GM12878 (cell line): Measurements from ENCODE around the gene PRH2. TPM values are rescaled to one million over a fixed set of nuclear protein-coding genes. Genes with fewer than 3 reads are reported as not detected.

Experiments
- ATAC-seq: fragments of 200-7000 bp; cut with Tn5 transposase; 3 replicates; pipeline ENCODE4 v1.9.1; 2020; ENCODE audit warnings: mild to moderate bottlenecking, moderate library complexity
- BruUV-seq: library from RNA; stranded (reverse); fragments of 400-500 nt; replicated peaks from 2 replicates; lab custom pipeline; 2021; lab: Mats Ljungman, UMichigan
- CTCF ChIA-PET: fragments of 300-600 bp; sonication (Branson Sonifier 250); formaldehyde crosslinking; extraction: SDS; loops from one replicate; lab custom pipeline; 2021; ENCODE audit warnings: inconsistent platforms; lab: Yijun Ruan, JAX
- POLR2A ChIA-PET: fragments of 350-600 bp; formaldehyde crosslinking; extraction: SDS; loops from one replicate; lab custom pipeline; 2021; ENCODE audit warnings: inconsistent platforms; lab: Charles Lee
- RAD21 ChIA-PET: fragments of 300-600 bp; sonication (Branson Sonifier 250); formaldehyde crosslinking; loops from one replicate; lab custom pipeline; 2023; ENCODE audit warnings: antibody characterized with exemption; ENCODE audit not compliant: unreplicated experiment; lab: Charles Lee
- SMC1A ChIA-PET: fragments of 300-600 bp; sonication (Branson Sonifier 250); formaldehyde crosslinking; loops from one replicate; lab custom pipeline; 2023; ENCODE audit not compliant: unreplicated experiment, uncharacterized antibody; lab: Charles Lee
- DNase-seq: peaks from one replicate; pipeline ENCODE4 v3.0.0-alpha.2; 2011; ENCODE audit warnings: low read depth, low spot score
- FAIRE-seq: peaks from 3 replicates; lab custom pipeline; 2011; peaks lifted over from hg19 to GRCh38; lab: Jason Lieb, UNC
- H2AFZ ChIP-seq: 2 replicates; pipeline ENCODE4 v1.6.0; 2011; ENCODE audit warnings: low read depth, low read length, control low read depth; ENCODE audit not compliant: control insufficient read depth
- H3K27ac ChIP-seq: 2 replicates; pipeline ENCODE4 v1.5.1; 2011; ENCODE audit warnings: control low read depth; ENCODE audit not compliant: control insufficient read depth, insufficient read depth
- H3K27me3 ChIP-seq, 2 experiments: replicated peaks in 1 of 2; 2 replicates each; pipeline versions ENCODE4 v1.6.0 to v1.6.1; 2011; ENCODE audit warnings: low read length in 1 of 2; ENCODE audit not compliant: control insufficient read depth in 2 of 2, insufficient read depth in 2 of 2
- H3K36me3 ChIP-seq, 2 experiments: 2 replicates each; pipeline ENCODE4 v1.5.1; 2011; ENCODE audit warnings: low read length in 1 of 2; ENCODE audit not compliant: control insufficient read depth in 2 of 2, insufficient read depth in 2 of 2
- H3K4me1 ChIP-seq: 2 replicates; pipeline ENCODE4 v1.6.1; 2011; ENCODE audit warnings: mild to moderate bottlenecking, low read length, moderate library complexity, mixed read lengths; ENCODE audit not compliant: control insufficient read depth, insufficient read depth
- H3K4me2 ChIP-seq: 2 replicates; pipeline ENCODE4 v1.6.0; 2011; ENCODE audit warnings: control low read depth; ENCODE audit not compliant: control insufficient read depth, insufficient read depth
- H3K4me3 ChIP-seq: fragments of 200-600 bp; sonication (generic); 2 replicates; pipeline ENCODE4 v1.5.1; 2016
- H3K79me2 ChIP-seq: 2 replicates; pipeline ENCODE4 v1.6.0; 2011; ENCODE audit warnings: low read length; ENCODE audit not compliant: control insufficient read depth, insufficient read depth
- H3K9ac ChIP-seq: 2 replicates; pipeline ENCODE4 v1.8.0; 2011; ENCODE audit warnings: low read length, control low read depth, mixed read lengths; ENCODE audit not compliant: control insufficient read depth, insufficient read depth
- H3K9me3 ChIP-seq: replicated peaks from 3 replicates; pipeline ENCODE4 v1.5.1; 2011; ENCODE audit warnings: mild to moderate bottlenecking, low read length; ENCODE audit not compliant: control insufficient read depth, insufficient read depth
- H4K20me1 ChIP-seq: 2 replicates; pipeline ENCODE4 v1.6.0; 2011; ENCODE audit not compliant: control insufficient read depth, insufficient read depth
- BCLAF1 ChIP-seq: fragments of 450-650 bp; IDR thresholded peaks from 2 replicates; pipeline ENCODE4 v1.6.1; 2017; ENCODE audit warnings: antibody characterized with exemption, mild to moderate bottlenecking, moderate library complexity
- ESRRA ChIP-seq: IDR thresholded peaks from 2 replicates; pipeline ENCODE4 v1.6.1; 2012; ENCODE audit warnings: mild to moderate bottlenecking, low read length, improper control_type of control experiment
- ETV6 ChIP-seq, 2 experiments: fragments of 450-650 bp in 1 of 2; IDR thresholded peaks in 1 of 2; conservative IDR thresholded peaks in 1 of 2; 2 replicates each; pipeline ENCODE4 v1.6.1; 2014; ENCODE audit warnings: antibody characterized with exemption in 1 of 2, borderline replicate concordance in 1 of 2, low read depth in 1 of 2, mild to moderate bottlenecking in 1 of 2, moderate library complexity in 1 of 2
- HCFC1 ChIP-seq: fragments of 150-350 bp; IDR thresholded peaks from 2 replicates; pipeline ENCODE4 v1.6.1; 2014; ENCODE audit warnings: low read length
- IRF4 ChIP-seq: IDR thresholded peaks from 2 replicates; pipeline ENCODE4 v1.6.1; 2011; ENCODE audit warnings: low read depth, low read length
- NFYA ChIP-seq: IDR thresholded peaks from 2 replicates; pipeline ENCODE4 v1.6.1; 2011; ENCODE audit warnings: low read depth, mild to moderate bottlenecking, low read length, improper control_type of control experiment, borderline replicate concordance
- NRF1 ChIP-seq: conservative IDR thresholded peaks from 2 replicates; pipeline ENCODE4 v1.6.1; 2011; ENCODE audit warnings: mild to moderate bottlenecking, low read depth, low read length, improper control_type of control experiment
- PAX8 ChIP-seq: fragments of 450-650 bp; IDR thresholded peaks from 2 replicates; pipeline ENCODE4 v1.6.1; 2017; ENCODE audit warnings: mild to moderate bottlenecking, moderate library complexity
- RB1 ChIP-seq: fragments of 450-650 bp; formaldehyde crosslinking; IDR thresholded peaks from 2 replicates; pipeline ENCODE4 v1.6.1; 2017; ENCODE audit warnings: mild to moderate bottlenecking, borderline replicate concordance
- RBBP5 ChIP-seq: fragments of 200-600 bp; sonication (generic); conservative IDR thresholded peaks from 2 replicates; pipeline ENCODE4 v1.6.1; 2016
- SMARCA5 ChIP-seq: fragments of 450-650 bp; IDR thresholded peaks from 2 replicates; pipeline ENCODE4 v1.6.1; 2017; ENCODE audit warnings: mild to moderate bottlenecking
- TAF1 ChIP-seq: IDR thresholded peaks from 2 replicates; pipeline ENCODE4 v1.6.1; 2011; ENCODE audit warnings: mild to moderate bottlenecking, low read depth, low read length, borderline replicate concordance
- WRNIP1 ChIP-seq: IDR thresholded peaks from 2 replicates; pipeline ENCODE4 v1.6.1; 2011; ENCODE audit warnings: low read depth, low read length, improper control_type of control experiment, borderline replicate concordance
- WGBS: methylation state at CpG from one replicate; pipeline ENCODE4 v1.1.6; 2016; ENCODE audit warnings: low lambda C conversion rate; ENCODE audit not compliant: insufficient replicate concordance, insufficient coverage; ENCODE audit errors: missing lambda C conversion rate; 5-methylcytosine and 5-hydroxymethylcytosine counted together
- in situ Hi-C: fragments of 300-500 bp; cut with MboI; formaldehyde crosslinking; loops from 9 replicates; pipeline ENCODE4 v1.14.3; 2018; ENCODE audit warnings: mixed read lengths
- intact Hi-C: fragments of 100-400 bp; cut with micrococcal nuclease; formaldehyde crosslinking; loops from one replicate; pipeline ENCODE4 v1.14.2; 2022; ENCODE audit not compliant: unreplicated experiment
- polyA plus RNA-seq, 11 experiments: library from polyadenylated mRNA; depleted of rRNA in 4 of 11; unstranded in 6 of 11; stranded (reverse) in 5 of 11; fragments of >200 nt; fragmentation: Nextera tagmentation in 4 of 11; fragmentation: Illumina TruSeq in 1 of 11; extraction: Ambion mirVana in 4 of 11; extraction: Trizol in 1 of 11; gene quantifications; 1 replicate in 1 of 11; 2 replicates in 10 of 11; pipeline versions ENCODE4 v1.2.1 to v1.2.3, GENCODE V29; 2011 to 2016; ENCODE audit warnings: inconsistent platforms in 2 of 11, missing spikeins in 2 of 11, low read depth in 1 of 11
- total RNA-seq, 4 experiments: library from RNA; depleted of rRNA in 3 of 4; stranded (reverse); fragments of >200 nt in 3 of 4; fragmentation: Illumina TruSeq in 1 of 4; extraction: Trizol in 1 of 4; gene quantifications; 2 replicates each; pipeline versions ENCODE4 v1.2.1 to v1.2.3, GENCODE V29; 2013 to 2021
- TF ChIP-seq, protein P1 (sequence below): fragments of 450-650 bp; formaldehyde crosslinking; IDR thresholded peaks from 2 replicates; pipeline ENCODE4 v1.4.0; 2022; ENCODE audit warnings: mild to moderate bottlenecking, moderate library complexity

Gene PRH2
- total and polyA plus RNA-seq, 10 of the 15 experiments (the other 5 are each of a cell fraction or from before 2014, with no cell fraction given) = 0.14 to 0.50 TPM; not detected in 8

- no peak for TF ChIP-seq BCLAF1
- TF ChIP-seq, protein P1, sequence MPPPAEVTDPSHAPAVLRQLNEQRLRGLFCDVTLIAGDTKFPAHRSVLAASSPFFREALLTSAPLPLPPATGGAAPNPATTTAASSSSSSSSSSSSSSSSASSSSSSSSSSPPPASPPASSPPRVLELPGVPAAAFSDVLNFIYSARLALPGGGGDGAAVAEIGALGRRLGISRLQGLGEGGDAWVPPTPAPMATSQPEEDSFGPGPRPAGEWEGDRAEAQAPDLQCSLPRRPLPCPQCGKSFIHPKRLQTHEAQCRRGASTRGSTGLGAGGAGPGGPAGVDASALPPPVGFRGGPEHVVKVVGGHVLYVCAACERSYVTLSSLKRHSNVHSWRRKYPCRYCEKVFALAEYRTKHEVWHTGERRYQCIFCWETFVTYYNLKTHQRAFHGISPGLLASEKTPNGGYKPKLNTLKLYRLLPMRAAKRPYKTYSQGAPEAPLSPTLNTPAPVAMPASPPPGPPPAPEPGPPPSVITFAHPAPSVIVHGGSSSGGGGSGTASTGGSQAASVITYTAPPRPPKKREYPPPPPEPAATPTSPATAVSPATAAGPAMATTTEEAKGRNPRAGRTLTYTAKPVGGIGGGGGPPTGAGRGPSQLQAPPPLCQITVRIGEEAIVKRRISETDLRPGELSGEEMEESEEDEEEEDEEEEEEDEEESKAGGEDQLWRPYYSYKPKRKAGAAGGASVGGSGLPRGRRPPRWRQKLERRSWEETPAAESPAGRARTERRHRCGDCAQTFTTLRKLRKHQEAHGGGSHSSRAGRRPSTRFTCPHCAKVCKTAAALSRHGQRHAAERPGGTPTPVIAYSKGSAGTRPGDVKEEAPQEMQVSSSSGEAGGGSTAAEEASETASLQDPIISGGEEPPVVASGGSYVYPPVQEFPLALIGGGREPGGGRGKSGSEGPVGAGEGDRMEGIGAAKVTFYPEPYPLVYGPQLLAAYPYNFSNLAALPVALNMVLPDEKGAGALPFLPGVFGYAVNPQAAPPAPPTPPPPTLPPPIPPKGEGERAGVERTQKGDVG (CRISPR knock-in tag) = no peak
- TF ChIP-seq NFYA = no peak
- TF ChIP-seq ETV6 (conservative IDR thresholded peaks at IDR 0.05 in 1 of 2, IDR thresholded peaks at IDR 0.05 in 1 of 2; ENCODE audit: borderline replicate concordance in 1 of 2, low read depth in 1 of 2) = no peak
- TF ChIP-seq HCFC1 = no peak
These were observed 39.8 kb upstream of the PRH2 start (continued) for GRCh38 chr12:10889226-10889625.

GRCh38 chr12:10891937-10892336, 37.1 kb upstream of the PRH2 start:
- Histone ChIP-seq H3K9ac (no peak overlapping the region), H4K20me1 (no peaks in the 10 kb centered on the region), H3K27me3 (no peaks in the 10 kb centered on the region)
- no peak for ATAC-seq
- SMC1A ChIA-PET = no interaction called here
- intact Hi-C loops = no loop called here
- TF ChIP-seq RBBP5 = no peak
- TF ChIP-seq WRNIP1 = no peak
- no peak for TF ChIP-seq TAF1
- TF ChIP-seq ESRRA = no peak
- TF ChIP-seq IRF4 = no peak
- no peak for TF ChIP-seq RB1
- no peak for TF ChIP-seq PAX8
- no peak for TF ChIP-seq NRF1
- no peak for TF ChIP-seq SMARCA5
- TF ChIP-seq, all 136 proteins: peak for 0
- no peaks in the 10 kb centered on the region for H3K9me3 ChIP-seq
- CTCF ChIA-PET = no interaction called here
- H2AFZ ChIP-seq = no peak overlapping the region
- 98% methylated on average over 2 of the region's 2 CpGs for WGBS
- POLR2A ChIA-PET = no interaction called here
- H3K27ac ChIP-seq = no peak overlapping the region
- FAIRE-seq (no peak), DNase-seq (no peak)
- in situ Hi-C loops = no loop called here
- no peaks in the 10 kb centered on the region for H3K36me3 ChIP-seq
- H3K4me2 ChIP-seq = no peak overlapping the region
- RAD21 ChIA-PET = interaction anchor here (0.6 kb wide), 1 partner anchor 317 kb away, joined by 3 read pairs; no protein-coding TSS in a partner anchor
- H3K4me1 ChIP-seq = no peaks in the 10 kb centered on the region
- no peak overlapping the region for H3K4me3 ChIP-seq
- no TSS peak for BruUV-seq
- no peaks in the 10 kb centered on the region for H3K79me2 ChIP-seq
